H9 (cell line): Measurements from ENCODE around the gene CAMTA1. TPM values are rescaled to one million over a fixed set of nuclear protein-coding genes. Genes with fewer than 3 reads are reported as not detected.

ENCODE experiments used
- DNase-seq: peaks from one replicate; pipeline ENCODE4 v3.0.0-alpha.2; 2017
- H2AFZ ChIP-seq: one replicate; pipeline ENCODE4 v1.6.1; 2013; ENCODE audit warnings: mild to moderate bottlenecking, low read length, control low read depth, moderate library complexity
- H2AK5ac ChIP-seq: 2 replicates; pipeline ENCODE4 v1.6.1; 2013; ENCODE audit warnings: low read length, control low read depth, mixed read lengths; ENCODE audit not compliant: insufficient read length
- H2BK120ac ChIP-seq: one replicate; pipeline ENCODE4 v1.6.1; 2013; ENCODE audit warnings: low read depth, mild to moderate bottlenecking, low read length, control low read depth, inconsistent platforms; ENCODE audit not compliant: poor library complexity, severe bottlenecking
- H2BK12ac ChIP-seq: 2 replicates; pipeline ENCODE4 v1.6.1; 2013; ENCODE audit warnings: low read length, control low read depth, mixed read lengths, low read depth; ENCODE audit not compliant: insufficient read length
- H2BK15ac ChIP-seq: 2 replicates; pipeline ENCODE4 v1.6.1; 2013; ENCODE audit warnings: low read depth, low read length, control low read depth
- H2BK20ac ChIP-seq: one replicate; pipeline ENCODE4 v1.6.1; 2013; ENCODE audit warnings: low read depth, mild to moderate bottlenecking, low read length, control low read depth, inconsistent platforms; ENCODE audit not compliant: poor library complexity, severe bottlenecking
- H2BK5ac ChIP-seq: 2 replicates; pipeline ENCODE4 v1.6.1; 2013; ENCODE audit warnings: low read length, control low read depth, mixed read lengths; ENCODE audit not compliant: insufficient read length
- H3K14ac ChIP-seq: 2 replicates; pipeline ENCODE4 v1.6.1; 2013; ENCODE audit warnings: low read length, control low read depth; ENCODE audit not compliant: insufficient read depth
- H3K18ac ChIP-seq: 2 replicates; pipeline ENCODE4 v1.6.1; 2013; ENCODE audit warnings: low read depth, mild to moderate bottlenecking, mixed read lengths, low read length, control low read depth; ENCODE audit not compliant: insufficient read length
- H3K23ac ChIP-seq: 2 replicates; pipeline ENCODE4 v1.6.1; 2013; ENCODE audit warnings: low read length, control low read depth, mixed read lengths, low read depth; ENCODE audit not compliant: insufficient read length
- H3K23me2 ChIP-seq: 2 replicates; pipeline ENCODE4 v1.6.1; 2013; ENCODE audit warnings: low read depth, mild to moderate bottlenecking, mixed read lengths, low read length, control low read depth; ENCODE audit not compliant: insufficient read length, poor library complexity, severe bottlenecking
- H3K27ac ChIP-seq: 2 replicates; pipeline ENCODE4 v1.5.1; 2013; ENCODE audit warnings: low read length, control low read depth, mixed read lengths, low read depth; ENCODE audit not compliant: insufficient read length
- H3K27me3 ChIP-seq: 2 replicates; pipeline ENCODE4 v1.6.1; 2013; ENCODE audit warnings: low read length, control low read depth, inconsistent platforms; ENCODE audit not compliant: insufficient read depth
- H3K4ac ChIP-seq: 2 replicates; pipeline ENCODE4 v1.6.1; 2013; ENCODE audit warnings: low read depth, mild to moderate bottlenecking, control low read depth, inconsistent platforms, low read length, moderate library complexity
- H3K4me1 ChIP-seq: 2 replicates; pipeline ENCODE4 v1.6.1; 2013; ENCODE audit warnings: low read length, control low read depth, inconsistent platforms; ENCODE audit not compliant: insufficient read depth
- H3K4me2 ChIP-seq: 2 replicates; pipeline ENCODE4 v1.6.1; 2013; ENCODE audit warnings: low read length, control low read depth, mixed read lengths; ENCODE audit not compliant: insufficient read length, insufficient read depth
- H3K56ac ChIP-seq: 2 replicates; pipeline ENCODE4 v1.6.1; 2013; ENCODE audit warnings: low read depth, mild to moderate bottlenecking, mixed read lengths, low read length, control low read depth; ENCODE audit not compliant: insufficient read length
- H3K79me1 ChIP-seq: 2 replicates; pipeline ENCODE4 v1.6.1; 2013; ENCODE audit warnings: low read depth, mild to moderate bottlenecking, moderate library complexity, low read length, control low read depth, inconsistent platforms; ENCODE audit not compliant: insufficient read depth, poor library complexity, severe bottlenecking
- H3K79me2 ChIP-seq: 2 replicates; pipeline ENCODE4 v1.6.1; 2013; ENCODE audit warnings: low read length, control low read depth, inconsistent platforms; ENCODE audit not compliant: insufficient read depth
- H3K9ac ChIP-seq: 2 replicates; pipeline ENCODE4 v1.6.1; 2013; ENCODE audit warnings: low read length, control low read depth, mixed read lengths; ENCODE audit not compliant: insufficient read length; ENCODE audit errors: extremely low read depth
- H3K9me3 ChIP-seq: one replicate; pipeline ENCODE4 v1.6.1; 2013; ENCODE audit warnings: low read depth, low read length, inconsistent platforms; ENCODE audit not compliant: control insufficient read depth
- H3T11ph ChIP-seq: one replicate; pipeline ENCODE4 v1.6.1; 2013; ENCODE audit warnings: mild to moderate bottlenecking, low read length, control low read depth, inconsistent platforms
- H4K20me1 ChIP-seq: one replicate; pipeline ENCODE4 v1.6.1; 2013; ENCODE audit not compliant: control insufficient read depth, insufficient read length, insufficient read depth
- H4K5ac ChIP-seq: 2 replicates; pipeline ENCODE4 v1.6.1; 2013; ENCODE audit warnings: low read depth, mild to moderate bottlenecking, mixed read lengths, low read length, control low read depth; ENCODE audit not compliant: insufficient read length
- H4K8ac ChIP-seq: replicated peaks from 2 replicates; pipeline ENCODE4 v1.6.1; 2013; ENCODE audit warnings: low read length, control low read depth, mixed read lengths, low read depth; ENCODE audit not compliant: insufficient read length
- H4K91ac ChIP-seq: 2 replicates; pipeline ENCODE4 v1.6.1; 2013; ENCODE audit warnings: low read depth, mild to moderate bottlenecking, moderate library complexity, mixed read lengths, low read length, control low read depth; ENCODE audit not compliant: insufficient read length
- H3K27ac Mint-ChIP-seq, 3 experiments: 2 replicates in 2 of 3; 3 replicates in 1 of 3; pipeline ENCODE4 v1.8.0; 2020 to 2021; ENCODE audit warnings: mixed read lengths in 3 of 3, mild to moderate bottlenecking in 1 of 3, moderate library complexity in 1 of 3
- H3K27me3 Mint-ChIP-seq: 2 replicates; pipeline ENCODE4 v1.8.0; 2021; ENCODE audit warnings: low read depth, mild to moderate bottlenecking, moderate library complexity, mixed read lengths
- H3K36me3 Mint-ChIP-seq, 3 experiments: 2 replicates in 2 of 3; 3 replicates in 1 of 3; pipeline ENCODE4 v1.8.0; 2020 to 2021; ENCODE audit warnings: low read depth in 3 of 3, mixed read lengths in 3 of 3; ENCODE audit not compliant: insufficient read depth in 1 of 3
- H3K4me1 Mint-ChIP-seq, 2 experiments: 2 replicates each; pipeline ENCODE4 v1.8.0; 2020; ENCODE audit warnings: mixed read lengths in 2 of 2
- H3K4me3 Mint-ChIP-seq, 2 experiments: 2 replicates in 1 of 2; 3 replicates in 1 of 2; pipeline ENCODE4 v1.8.0; 2020 to 2021; ENCODE audit warnings: mild to moderate bottlenecking in 2 of 2, mixed read lengths in 2 of 2, moderate library complexity in 1 of 2
- H3K9me3 Mint-ChIP-seq, 2 experiments: 2 replicates in 1 of 2; 3 replicates in 1 of 2; pipeline ENCODE4 v1.8.0; 2020; ENCODE audit warnings: mild to moderate bottlenecking in 2 of 2, mixed read lengths in 2 of 2, moderate library complexity in 1 of 2
- CTCF ChIP-seq: fragments of 200-600 bp; sonication (generic); conservative IDR thresholded peaks from 3 replicates; pipeline ENCODE4 v1.8.0; 2021; ENCODE audit warnings: antibody characterized with exemption, mild to moderate bottlenecking
- WGBS: extraction: QIAGEN DNeasy Blood & Tissue Kit; methylation state at CpG from one replicate; pipeline ENCODE4 v1.1.7; 2013; ENCODE audit warnings: missing lambda C conversion rate, low lambda C conversion rate, mixed read lengths; ENCODE audit not compliant: insufficient read length; ENCODE audit errors: extremely low coverage; 5-methylcytosine and 5-hydroxymethylcytosine counted together
- total RNA-seq: library from RNA; stranded (reverse); gene quantifications from 2 replicates; pipeline ENCODE4 v1.2.1, GENCODE V29; 2021

CAMTA1 gene
- total RNA-seq, 1 experiment from 2014 or later = 115 TPM

GRCh38 chr1:7153464-7153863, 368.2 kb downstream of the CAMTA1 start:
- Histone ChIP-seq H2BK5ac (no peak overlapping the region), H3K27me3 (no peaks in the 10 kb centered on the region), H2BK15ac (no peak overlapping the region), H3K23ac (no peak overlapping the region), H4K5ac (no peak overlapping the region), H3K27ac (no peak overlapping the region), H2AFZ (no peak overlapping the region), H3K9ac (no peak overlapping the region), H3K9me3 (no peaks in the 10 kb centered on the region), H2AK5ac (no peak overlapping the region), H3K23me2 (no peaks in the 10 kb centered on the region), H3K79me1 (no peaks in the 10 kb centered on the region), H2BK120ac (no peak overlapping the region), H3K4me2 (no peak overlapping the region), H2BK20ac (no peak overlapping the region), H3T11ph (no peak overlapping the region), H2BK12ac (no peak overlapping the region), H3K4ac (no peak overlapping the region), H3K79me2 (no peaks in the 10 kb centered on the region), H4K8ac (no peak overlapping the region), H3K18ac (no peak overlapping the region), H3K14ac (no peak overlapping the region), H3K56ac (no peak overlapping the region), H4K20me1 (no peaks in the 10 kb centered on the region), H3K4me1 (peaks cover 5% of the 10 kb centered on the region; the same call in 1 of the 2 replicates), H4K91ac (no peak overlapping the region)
- no peak for TF ChIP-seq CTCF
- Mint-ChIP-seq H3K4me1 (peaks cover 35 to 38% of the 10 kb centered on the region in 2 experiments), H3K9me3 (no peaks in the 10 kb centered on the region), H3K4me3 (no peak overlapping the region), H3K27ac (no peak overlapping the region), H3K36me3 (no peaks in the 10 kb centered on the region), H3K27me3 (peaks cover 1% of the 10 kb centered on the region)
- no CpG with 5 or more reads among the region's 10 CpGs for WGBS
- DNase-seq = no peak
